ENCODE measurements around the gene PLPPR2.
"Not testable (repeated sequence)": the region's sequence is repeated elsewhere in the genome, so short reads cannot be mapped to it uniquely, and the experiment has no call there.

Gene PLPPR2

DNA sequence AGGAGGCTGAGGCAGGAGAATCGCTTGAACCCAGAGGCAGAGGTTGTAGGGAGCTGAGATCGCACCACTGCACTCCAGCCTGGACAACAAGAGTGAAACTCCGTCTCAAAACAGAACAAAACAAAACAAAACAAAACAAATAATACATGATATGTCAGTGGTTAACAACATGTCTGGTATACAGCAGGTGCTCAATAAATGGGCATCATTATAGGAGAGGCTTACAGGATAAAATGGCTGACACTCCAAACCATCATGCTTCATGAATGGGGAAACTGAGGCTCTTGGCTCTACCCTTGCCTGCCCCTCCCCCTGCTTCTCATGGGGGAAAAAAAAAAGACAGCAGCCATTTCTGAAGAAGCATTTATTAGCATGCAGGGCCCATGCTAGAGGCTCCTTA lies 12.8 kb upstream of the PLPPR2 start:
- DNase-seq, result no peak

DNA sequence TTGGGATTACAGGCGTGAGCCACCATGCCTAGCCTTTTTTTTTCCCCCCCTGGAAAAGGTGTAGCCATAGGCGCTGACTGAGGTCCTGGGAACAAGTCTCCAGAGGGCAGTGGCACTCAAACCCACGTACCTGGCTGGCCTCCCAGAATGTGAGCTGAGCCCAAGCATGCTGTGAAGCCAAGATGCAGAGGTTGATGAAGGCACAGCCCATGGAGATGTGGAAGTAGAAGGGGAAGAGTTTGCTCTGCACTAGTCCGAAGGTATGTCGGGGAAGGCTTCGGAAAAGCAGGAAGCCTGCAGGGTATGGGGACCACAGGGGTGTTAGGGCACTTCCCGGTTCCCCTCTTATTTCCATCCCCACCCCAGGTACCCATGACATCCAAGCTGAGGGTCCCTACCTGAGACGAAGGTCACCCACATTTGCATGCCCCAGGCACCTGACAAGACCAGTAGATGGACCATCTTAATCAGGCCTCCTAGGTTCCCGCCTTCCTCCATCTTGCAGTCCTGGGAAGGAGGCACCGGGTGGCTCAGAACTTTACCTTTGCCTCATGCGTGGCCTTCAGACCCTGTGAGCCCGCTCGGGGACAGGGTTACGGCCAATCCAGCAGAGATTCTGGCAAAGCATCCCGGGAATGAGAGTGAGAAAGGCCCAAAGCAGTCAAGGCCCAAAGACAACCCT lies 10.0 kb upstream of the PLPPR2 start:
- DNase-seq, result no peak

DNA sequence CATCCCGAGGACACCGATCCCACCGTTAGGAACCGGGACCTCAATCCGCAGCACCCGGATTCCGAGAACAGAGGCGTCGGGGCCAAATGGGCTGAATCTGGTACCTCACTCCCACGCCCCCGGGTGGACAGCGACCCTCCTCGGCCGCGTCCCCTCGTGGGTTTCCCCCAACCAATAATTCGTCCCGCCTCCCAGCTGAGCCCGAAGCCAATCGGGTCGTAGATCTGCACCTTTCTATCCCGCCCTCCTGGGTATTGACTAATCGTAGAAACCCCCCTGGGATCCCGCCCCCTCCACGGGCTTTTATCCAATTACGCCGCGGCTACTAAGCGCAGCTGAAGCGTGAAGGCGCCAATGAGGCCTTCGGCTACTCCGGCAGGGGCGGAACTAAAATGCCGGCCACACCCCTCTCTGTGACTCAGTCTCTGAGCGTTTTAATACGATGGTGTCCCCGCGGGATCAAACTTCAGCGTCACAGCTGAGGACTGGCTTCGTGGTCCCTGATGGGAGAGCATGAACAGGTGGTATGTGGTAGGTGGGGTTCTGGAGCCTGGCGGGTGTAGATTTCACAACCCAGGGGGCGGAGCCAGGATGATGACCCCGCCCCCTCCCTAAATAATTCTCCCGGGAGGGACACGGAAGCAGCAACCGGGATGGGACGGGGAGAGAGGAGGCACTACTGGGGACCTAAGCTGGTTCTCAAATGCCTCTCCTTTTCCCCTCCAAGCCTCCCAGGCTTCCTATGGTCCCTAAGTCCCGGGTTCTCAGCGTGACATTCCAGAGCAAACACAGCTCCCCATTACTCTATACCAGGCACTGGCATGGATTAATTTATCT lies 8.9 kb upstream of the PLPPR2 start, which contains the start of the genes CCDC159 and TMEM205:
CCDC159 (plus strand) TSS at position 416 of the 837 bp plus-strand sequence; CDS start at position 504, 88 bp downstream.
TMEM205 (minus strand) TSS at position 165 of the 837 bp plus-strand sequence. CDS start 649 bp downstream, outside the sequence.
- DNase-seq, result peak; percentile 89

DNA sequence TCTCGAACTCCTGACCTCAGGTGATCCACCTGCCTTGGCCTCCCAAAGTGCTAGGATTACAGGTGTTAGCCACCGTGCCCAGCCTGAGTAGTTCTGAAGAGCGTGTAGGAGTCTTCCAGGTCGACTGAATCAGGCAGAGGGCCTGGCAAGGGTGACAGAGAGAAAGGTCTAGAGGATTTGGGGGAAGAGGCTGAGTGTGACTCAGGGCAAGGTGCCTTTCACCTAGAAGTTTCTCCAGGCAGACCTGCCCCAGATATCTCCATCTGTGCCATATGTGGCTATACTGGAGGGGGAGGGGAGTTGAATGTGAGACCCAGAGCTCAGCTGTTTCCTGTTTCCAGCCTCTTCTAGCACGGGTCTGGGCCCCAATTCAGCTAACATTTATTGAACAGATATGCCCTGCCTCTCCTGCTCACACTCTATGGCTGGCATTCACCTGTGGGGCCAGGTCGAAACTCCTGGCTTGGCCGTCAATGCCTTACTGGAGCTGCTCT lies 7.6 kb upstream of the PLPPR2 start:
- no peak for DNase-seq

DNA sequence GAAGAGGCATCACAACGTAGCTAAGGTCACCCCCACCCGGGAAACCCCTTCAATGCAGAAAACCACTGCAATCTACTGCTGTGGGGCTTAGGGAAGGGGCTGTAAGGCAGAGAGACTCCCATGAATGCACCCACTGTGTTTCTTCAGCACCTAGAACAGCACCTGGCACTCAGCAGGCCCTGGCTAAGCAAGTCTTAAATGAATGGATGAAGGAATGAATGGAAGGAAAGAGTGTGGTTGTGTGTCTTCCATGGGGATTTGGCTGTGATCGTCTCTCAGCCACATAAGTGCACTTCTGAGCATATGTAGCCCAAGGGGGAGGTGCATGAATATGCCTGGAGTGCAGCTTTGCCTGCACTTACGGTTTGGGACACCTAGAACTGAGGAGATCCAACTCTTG lies 6.1 kb upstream of the PLPPR2 start:
- no peak for DNase-seq

DNA sequence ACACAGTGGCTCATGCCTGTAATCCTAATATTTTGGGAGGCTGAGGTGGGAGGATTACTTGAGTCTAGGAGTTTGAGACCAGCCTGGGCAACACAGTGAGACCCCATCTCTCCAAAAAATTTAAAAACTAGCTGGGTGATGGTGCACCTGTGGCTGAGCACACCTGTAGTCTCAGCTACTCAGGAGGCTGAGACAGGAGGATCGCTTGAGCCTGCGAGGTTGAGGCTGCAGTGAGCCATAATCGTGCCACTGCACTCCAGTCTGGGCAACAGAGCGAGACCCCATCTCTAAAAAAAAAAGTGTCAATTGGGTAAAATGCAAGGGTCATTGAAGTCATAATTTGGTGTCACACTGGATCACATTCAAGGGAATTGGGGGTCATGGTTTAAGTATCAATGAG lies 1.1 kb upstream of the PLPPR2 start:
- not testable (repeated sequence) for DNase-seq

DNA sequence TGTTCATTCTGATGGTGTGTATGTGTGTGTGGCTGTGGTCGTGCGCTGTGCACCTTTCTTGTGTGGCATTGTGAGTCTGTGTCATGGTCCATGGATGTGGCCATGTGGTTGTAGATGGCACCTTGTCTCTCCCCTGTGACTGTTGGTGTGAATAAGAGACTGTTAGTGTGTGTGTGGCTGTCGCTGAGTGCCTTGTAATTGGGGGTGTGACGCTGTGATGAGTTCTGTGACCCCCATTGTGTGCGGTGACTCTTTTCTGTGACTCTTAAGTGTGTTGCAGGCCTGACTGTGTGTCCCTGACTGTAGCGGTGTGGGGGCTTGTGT lies 804 bp downstream of the PLPPR2 start:
- DNase-seq, result no peak

DNA sequence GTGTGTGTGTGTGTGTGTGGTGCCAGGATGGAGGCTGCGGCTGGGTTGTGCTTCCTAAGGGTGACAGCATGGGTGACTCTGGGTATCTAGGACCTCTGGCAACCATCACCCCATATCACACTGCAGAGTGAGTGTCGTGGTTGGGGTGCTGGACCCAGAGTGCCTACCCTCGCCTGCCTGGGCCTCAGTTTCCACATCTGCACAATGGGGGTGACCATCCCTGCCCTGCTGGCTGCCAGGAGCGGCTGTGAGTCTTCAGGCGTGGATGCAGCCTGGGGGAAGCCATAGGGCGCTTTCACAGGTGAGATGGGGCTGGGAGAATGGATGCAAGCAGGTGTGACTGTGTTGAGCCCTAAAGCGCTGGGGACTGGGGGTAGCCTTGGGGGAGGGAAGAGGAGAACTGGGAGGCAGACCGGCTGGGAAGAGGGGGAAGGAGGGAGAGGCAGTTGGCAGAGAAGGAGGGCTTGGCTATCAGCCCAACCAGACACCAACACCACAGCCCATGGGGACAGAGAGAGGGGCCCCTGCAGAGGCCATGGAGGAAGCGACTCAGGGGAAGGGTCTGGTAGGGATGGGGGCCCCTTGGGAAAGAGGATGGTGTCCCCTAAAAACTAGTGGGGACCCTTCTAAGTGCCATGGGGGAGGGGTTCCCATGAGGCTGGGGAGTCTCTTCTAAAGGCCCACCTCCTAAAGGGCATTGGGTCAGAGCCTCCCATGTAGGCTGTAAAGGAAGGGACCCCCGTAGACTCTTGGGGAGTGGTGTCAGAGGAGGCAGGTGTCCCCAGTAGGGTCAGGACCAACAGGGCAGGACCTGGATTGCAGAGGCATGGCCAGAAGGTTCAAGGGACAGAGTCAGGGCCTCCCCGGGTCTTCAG lies 1.7 kb downstream of the PLPPR2 start:
- DNase-seq, result no peak

DNA sequence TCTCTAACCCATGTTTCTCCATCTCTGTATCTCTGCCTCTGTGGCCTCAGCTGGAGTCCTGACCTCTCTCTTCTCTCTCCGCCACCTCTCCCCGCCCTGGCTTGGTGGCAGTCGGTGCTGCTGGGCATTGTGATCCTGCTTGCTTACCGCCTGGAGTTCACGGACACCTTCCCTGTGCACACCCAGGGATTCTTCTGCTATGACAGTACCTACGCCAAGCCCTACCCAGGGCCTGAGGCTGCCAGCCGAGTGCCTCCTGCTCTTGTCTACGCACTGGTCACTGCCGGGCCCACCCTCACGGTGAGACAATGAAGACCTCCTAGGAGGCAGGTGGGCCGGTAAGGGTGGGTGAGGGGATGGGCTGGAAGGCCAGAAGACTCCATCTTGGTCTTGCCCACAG lies 4.2 kb downstream of the PLPPR2 start:
- DNase-seq, result no peak

DNA sequence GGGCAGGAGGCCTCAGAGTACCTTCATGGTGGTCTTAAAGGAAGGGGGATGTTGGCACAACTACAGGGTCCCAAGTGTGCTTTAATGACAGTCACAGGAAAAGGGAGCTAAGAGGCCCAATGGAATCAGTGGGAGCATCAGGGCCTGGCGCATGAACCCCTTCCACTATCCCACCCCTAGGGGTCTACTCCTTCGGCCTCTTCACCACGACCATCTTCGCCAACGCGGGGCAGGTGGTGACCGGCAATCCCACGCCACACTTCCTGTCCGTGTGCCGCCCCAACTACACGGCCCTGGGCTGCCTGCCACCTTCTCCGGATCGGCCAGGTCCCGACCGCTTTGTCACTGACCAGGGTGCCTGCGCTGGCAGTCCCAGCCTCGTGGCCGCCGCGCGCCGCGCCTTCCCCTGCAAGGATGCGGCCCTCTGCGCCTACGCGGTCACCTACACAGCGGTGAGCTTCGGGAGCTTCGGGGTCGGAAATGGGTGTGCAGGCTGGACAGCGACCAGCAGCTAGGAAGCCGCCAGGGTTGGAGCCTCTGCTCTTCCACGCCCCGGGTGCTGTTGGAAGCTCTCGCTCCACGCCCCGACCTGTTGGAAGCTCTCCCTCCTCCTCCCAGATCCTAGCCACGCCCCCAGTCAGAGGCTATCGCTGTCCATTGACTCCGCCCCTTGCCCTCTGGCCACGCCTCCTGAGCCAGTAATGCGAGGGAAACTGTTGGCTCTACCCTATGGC lies 6.0 kb downstream of the PLPPR2 start:
- DNase-seq, result no peak

DNA sequence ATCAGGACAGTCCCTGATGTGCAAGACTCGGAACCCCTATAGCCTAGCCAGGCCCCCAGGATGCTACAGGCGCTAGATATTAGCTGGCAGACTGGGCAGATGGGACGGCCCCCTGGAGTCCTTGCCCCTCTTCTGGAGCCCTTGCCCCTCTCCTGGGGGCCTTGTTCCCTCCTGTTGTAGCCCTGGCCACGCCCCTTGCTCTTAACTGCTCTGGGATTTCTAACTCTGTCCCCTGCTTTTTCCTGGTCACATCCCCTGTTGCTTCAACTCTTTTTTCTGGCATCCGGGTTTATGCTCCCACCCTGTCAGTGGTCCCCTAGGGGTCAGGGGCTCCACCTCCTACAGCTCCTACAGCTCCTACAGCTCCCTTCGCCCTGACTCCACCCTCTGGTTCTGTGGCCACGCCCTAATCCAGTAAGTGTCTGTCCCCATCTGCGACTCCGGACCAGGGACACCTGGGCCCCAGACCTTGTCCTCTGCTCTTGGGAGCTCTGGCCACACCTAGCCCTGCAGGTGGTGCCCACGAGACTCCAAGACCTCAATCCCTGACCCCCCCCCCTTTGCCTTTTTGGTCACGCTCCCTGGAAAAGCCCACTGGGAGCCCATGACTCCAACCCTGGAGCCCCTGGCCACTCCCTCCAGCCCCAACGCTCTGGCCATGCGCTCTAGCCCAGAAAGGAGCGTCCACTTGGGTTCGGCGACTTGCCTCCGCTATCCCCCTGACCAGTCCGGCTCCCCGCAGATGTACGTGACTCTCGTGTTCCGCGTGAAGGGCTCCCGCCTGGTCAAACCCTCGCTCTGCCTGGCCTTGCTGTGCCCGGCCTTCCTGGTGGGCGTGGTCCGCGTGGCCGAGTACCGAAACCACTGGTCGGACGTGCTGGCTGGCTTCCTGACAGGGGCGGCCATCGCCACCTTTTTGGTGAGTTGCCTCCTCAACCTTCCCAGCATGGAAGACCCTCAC lies 6.8 kb downstream of the PLPPR2 start:
- DNase-seq, result no peak

DNA sequence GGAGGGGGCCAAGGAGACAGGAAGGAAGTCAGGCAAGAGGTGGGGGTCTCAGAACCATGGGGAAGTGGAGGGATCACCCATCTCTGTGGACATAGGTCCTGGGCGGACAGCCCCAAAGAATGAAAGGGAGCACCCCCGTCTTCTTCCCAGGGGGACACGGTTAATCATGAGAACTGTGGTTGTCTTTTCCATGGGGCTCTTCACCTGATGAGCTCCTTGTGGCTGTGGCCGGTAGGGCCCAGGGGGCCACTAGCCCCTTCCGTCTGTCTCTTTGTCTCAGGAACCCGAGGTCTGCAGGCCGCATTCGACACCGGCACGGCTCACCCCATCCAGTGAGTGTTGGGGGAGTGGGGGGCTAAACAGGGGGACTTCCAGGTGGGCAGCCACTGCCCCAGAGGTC lies 8.6 kb downstream of the PLPPR2 start:
- no peak for DNase-seq

DNA sequence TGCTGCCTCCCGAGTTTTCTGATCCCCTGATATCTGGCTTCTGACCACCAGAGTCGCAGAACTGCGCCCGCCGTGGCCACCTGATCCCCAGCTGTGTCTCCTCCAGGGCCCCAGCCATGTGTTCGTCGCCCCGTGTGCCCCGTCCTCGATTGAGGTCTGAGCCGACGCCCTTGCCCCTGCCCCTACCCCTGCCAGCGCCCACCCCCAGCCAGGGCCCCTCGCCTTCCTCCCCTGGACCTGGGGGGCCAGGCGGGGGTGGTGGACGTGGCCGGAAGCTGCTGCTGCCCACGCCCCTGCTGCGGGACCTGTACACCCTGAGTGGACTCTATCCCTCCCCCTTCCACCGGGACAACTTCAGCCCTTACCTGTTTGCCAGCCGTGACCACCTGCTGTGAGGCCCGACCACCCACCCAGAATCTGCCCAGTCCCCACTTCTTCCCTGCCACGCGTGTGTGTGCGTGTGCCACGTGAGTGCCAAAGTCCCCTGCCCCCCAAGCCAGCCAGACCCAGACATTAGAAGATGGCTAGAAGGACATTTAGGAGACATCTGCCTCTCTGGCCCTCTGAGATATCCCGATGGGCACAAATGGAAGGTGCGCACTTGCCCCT lies 9.2 kb downstream of the PLPPR2 start:
- DNase-seq, result no peak

DNA sequence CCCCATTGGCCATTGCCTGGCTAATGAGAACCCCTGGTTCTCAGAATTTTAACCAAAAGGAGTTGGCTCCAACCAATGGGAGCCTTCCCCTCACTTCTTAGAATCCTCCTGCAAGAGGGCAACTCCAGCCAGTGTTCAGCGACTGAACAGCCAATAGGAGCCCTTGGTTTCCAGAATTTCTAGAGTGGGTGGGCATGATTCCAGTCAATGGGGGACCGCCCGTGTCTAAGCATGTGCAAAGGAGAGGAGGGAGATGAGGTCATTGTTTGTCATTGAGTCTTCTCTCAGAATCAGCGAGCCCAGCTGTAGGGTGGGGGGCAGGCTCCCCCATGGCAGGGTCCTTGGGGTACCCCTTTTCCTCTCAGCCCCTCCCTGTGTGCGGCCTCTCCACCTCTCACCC lies 9.7 kb downstream of the PLPPR2 start:
- no peak for DNase-seq

DNA sequence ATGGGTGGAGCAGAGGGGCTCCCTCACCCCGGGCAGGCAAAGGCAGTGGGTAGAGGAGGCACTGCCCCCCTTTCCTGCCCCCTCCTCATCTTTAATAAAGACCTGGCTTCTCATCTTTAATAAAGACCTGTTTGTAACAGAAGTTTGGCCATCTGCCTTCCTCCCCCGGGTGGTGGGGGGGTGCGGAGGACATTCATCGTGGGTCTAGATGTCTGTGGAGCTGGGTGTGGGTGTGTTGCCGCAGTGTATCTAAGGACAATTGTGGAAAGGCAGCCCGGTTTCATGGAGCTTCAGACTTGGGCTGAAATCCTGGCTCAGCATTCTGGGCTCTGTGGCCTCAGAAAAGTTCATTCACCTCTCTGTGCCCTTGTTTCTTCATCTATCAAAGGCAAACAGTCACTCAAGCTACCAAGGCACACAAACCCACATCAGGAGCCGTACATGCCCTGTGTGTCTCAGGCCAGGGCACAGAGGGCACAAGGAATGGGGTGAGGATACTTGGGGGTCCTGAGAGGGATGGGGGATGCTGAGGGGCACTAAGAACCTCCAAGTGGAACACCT lies 10.4 kb downstream of the PLPPR2 start:
- DNase-seq, result no peak

DNA sequence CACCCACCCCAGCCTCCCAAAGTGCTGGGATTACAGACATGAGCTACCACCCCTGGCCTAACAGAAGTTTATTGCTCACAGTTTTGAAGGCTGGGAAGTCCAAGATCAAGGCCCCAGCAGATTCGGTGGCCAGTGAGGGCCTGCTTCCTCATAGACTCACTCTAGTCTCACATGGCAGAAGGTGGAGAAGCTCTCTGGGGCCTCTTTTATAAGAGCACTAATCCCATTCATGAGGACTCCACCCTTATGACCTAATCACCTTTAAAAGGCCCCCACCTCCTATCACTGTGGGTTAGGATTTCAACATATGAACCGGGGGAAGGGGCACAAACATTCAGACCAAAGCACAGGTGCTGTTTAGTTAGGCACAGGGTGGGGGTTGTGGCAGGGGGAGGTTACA lies 12.3 kb downstream of the PLPPR2 start:
- DNase-seq, result no peak

DNA sequence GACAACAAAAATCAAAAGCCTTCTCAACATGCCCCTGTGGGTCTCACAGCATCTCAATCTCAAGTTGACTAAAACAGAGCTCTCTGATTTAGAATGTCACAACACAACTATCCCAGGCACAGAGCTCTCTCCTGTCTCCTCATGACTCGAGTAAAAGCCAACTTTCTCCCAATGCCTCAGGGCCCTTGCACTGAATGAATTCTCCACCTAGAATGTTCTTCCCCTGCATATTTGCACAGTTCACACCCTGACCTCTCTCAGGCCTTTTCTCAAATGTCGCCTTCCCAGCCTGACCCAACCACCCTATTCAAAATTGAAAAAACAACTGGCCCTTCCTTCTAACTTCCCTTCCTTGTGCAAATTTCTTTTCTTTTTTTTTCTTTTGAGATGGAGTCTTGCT lies 15.5 kb downstream of the PLPPR2 start:
- DNase-seq, result no peak

DNA sequence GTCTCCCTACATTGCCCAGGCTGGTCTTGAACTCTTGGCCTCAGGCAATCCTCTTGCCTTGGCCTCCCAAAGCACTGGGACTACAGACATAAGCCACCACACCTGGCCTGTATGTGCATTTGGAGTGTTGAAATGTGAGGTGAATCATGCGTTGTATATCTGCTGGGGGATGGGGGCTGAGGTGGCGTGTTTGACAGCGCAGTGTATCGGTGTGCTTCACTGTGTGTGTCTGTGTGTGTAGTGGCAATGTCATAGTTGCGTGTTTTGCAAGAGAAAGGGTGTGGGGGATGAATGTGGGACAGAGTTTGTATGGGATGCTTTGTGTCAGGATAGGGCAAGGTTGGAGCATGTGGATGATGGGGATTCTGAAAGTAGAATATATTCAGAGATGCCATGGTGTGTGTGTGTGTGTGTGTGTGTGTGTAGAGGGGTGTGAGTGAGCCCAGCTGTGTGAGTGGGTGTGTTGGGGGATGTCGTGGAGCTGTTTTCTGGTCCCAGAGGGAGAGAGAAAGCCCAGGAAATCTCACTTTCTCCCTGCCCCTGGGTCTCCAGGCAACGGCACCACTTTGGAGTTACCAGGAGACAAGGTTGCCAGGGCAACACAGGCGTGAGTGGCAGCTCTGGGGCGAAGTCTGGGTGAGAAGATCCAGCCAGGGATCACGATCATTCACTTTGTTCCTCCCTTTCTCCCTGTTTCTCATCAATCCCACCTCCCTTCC lies 18.1 kb downstream of the PLPPR2 start:
- DNase-seq, result peak; percentile 40

DNA sequence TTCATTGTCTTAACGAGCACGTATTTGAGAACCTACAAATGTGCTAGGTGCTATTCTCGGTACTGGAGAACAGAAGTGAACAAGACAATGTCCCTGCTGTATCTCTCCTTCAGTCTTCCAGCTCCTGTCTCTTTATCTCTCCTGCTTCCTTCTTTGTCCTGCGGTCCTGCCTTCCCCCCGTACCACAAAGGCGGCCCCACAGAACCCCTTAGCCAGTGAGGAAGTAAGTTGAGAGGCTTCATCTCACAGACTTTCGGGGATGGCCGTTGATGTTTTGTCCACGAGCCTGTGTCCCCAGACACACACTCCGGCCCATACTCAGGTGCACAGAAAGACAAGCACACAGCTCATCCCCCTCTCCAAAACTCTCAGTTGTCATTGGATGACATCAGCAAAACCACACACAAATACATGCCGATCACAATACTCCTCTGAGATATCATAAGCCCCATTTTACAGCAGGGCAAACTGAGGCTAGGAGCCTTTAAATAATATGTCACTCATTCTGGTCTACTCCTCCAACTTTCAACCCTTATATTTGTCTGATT lies 18.7 kb downstream of the PLPPR2 start:
- DNase-seq, result no peak

Data from NCI-H2081 treated with DMSO at 0.1 percent for 48 hours (cell line).